HG02852 (cell line): ENCODE results near the gene USP1.

Experiments used
- ATAC-seq: cut with Tn5 transposase; IDR thresholded peaks from one replicate; pipeline ENCODE4 v1.9.1; 2021; ENCODE audit warnings: mild to moderate bottlenecking, moderate library complexity; ENCODE audit not compliant: unreplicated experiment

USP1 gene

GRCh38 chr1:62481681-62482080 lies 44.8 kb downstream of the USP1 start:
- no peak for ATAC-seq

DNA sequence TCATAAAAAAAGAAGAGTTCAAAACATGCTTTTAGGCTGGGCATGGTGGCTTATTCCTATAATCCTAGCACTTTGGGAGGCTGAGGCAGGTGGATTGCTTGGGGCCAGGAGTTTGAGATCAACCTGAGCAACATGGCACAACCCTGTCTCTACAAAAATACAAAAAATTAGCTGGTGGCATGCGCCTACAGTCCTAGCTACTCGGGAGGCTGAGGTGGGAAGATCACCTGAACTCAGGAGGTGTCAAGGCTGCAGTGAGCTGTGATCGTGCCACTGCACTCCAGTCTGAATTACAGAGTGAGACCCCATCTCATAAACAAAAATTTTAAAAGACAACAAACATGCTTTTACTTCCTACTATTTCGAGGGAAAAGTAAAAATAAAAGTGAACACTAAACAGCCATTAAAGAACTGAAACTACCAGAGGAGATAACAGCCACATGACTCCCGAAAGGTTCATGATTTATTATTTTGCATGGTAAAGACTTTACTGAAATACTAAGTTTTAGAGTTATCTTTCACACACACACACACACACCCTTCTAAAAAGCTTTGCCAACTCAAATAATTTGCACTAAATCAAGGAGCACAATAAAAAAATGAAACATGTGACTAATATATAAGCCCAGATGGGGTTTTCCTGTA lies 48.1 kb downstream of the USP1 start:
- no peak for ATAC-seq

GRCh38 chr1:62487956-62488355 lies 51.1 kb downstream of the USP1 start:
- ATAC-seq: no peak

GRCh38 chr1:62492521-62492920 lies 55.7 kb downstream of the USP1 start:
- no peak for ATAC-seq

DNA sequence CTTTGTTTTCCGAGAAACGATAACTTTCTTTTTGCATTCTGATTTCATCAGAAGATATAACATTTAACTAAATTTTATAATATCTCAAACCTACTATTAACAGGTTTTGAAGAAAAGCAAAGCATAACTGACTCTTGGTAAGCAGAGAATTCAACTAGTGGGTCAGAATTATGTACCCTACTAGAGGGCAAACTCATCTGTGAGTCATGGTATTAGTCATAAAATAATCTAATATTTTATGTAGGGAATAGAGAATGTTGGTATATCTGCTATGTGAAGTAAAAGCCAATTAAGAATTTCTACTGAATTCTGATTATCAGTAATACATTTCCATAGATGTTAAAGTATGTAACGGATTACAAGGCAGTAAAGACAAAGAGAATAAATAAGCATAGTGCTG lies 56.8 kb downstream of the USP1 start:
- ATAC-seq: no peak

GRCh38 chr1:62494137-62494536 lies 57.3 kb downstream of the USP1 start:
- no peak for ATAC-seq

- no peak for ATAC-seq
Measured at GRCh38 chr1:62500210-62500609, 63.4 kb downstream of the USP1 start.
